ENCODE measurements around the gene RUNX2. TPM values are rescaled to one million over a fixed set of nuclear protein-coding genes. Genes with fewer than 3 reads are reported as not detected.
A peak's percentile ranks its signal among the peaks of the same experiment; 100 is the strongest.

RUNX2 gene
- total and polyA plus RNA-seq, 2 experiments from 2014 or later, result 4.4 to 5.2 TPM

- in situ Hi-C loops (cut with MboI), result no loop called here
- Histone ChIP-seq H3K27me3 (replicated peaks; ENCODE audit: insufficient read depth) (no peaks in the 10 kb centered on the region), H3K27ac (peak overlapping the region; percentile 56), H3K4me1 (ENCODE audit: insufficient read depth) (peaks cover 19% of the 10 kb centered on the region), H3K9me2 (ENCODE audit: insufficient read depth) (no peaks in the 10 kb centered on the region), H3K9me3 (ENCODE audit: low read depth) (no peaks in the 10 kb centered on the region), H3K4me2 (ENCODE audit: unreplicated experiment) (peak overlapping the region; percentile 46), H3K36me3 (ENCODE audit: low read depth) (no peaks in the 10 kb centered on the region), H4K20me1 (ENCODE audit: insufficient read depth) (no peaks in the 10 kb centered on the region), H2AFZ (peak overlapping the region; percentile 70), H3K4me3 (peak overlapping the region; percentile 36; the same call in 1 of the 2 replicates), H3F3A (ENCODE audit: insufficient read depth) (peaks cover 16% of the 10 kb centered on the region; the same call in 1 of the 2 replicates), H3K9ac (peak overlapping the region; percentile 49), H3K79me2 (ENCODE audit: insufficient read depth) (no peaks in the 10 kb centered on the region)
- TF ChIP-seq EZH2 (IDR thresholded peaks at IDR 0.05; ENCODE audit: insufficient read depth, poor library complexity, severe bottlenecking), result no peak
- TF ChIP-seq EZH2phosphoT487 (IDR thresholded peaks at IDR 0.05; ENCODE audit: insufficient read depth, low read depth), result no peak
- no peak for DNase-seq
These were observed 393 bp downstream of the RUNX2 start for GRCh38 chr6:45328523-45328922.

- Histone ChIP-seq H3F3A (ENCODE audit: insufficient read depth) (no peaks in the 10 kb centered on the region), H3K4me2 (ENCODE audit: unreplicated experiment) (no peak overlapping the region), H3K36me3 (ENCODE audit: low read depth) (no peaks in the 10 kb centered on the region), H3K9me3 (ENCODE audit: low read depth) (no peaks in the 10 kb centered on the region), H3K4me3 (no peak overlapping the region), H3K27ac (no peak overlapping the region), H3K79me2 (ENCODE audit: insufficient read depth) (no peaks in the 10 kb centered on the region), H3K4me1 (ENCODE audit: insufficient read depth) (no peaks in the 10 kb centered on the region; the same call in 1 of the 2 replicates), H4K20me1 (ENCODE audit: insufficient read depth) (no peaks in the 10 kb centered on the region), H2AFZ (no peak overlapping the region), H3K9me2 (ENCODE audit: insufficient read depth) (no peaks in the 10 kb centered on the region), H3K9ac (no peak overlapping the region), H3K27me3 (replicated peaks; ENCODE audit: insufficient read depth) (no peaks in the 10 kb centered on the region)
- no peak for TF ChIP-seq EZH2 (IDR thresholded peaks at IDR 0.05; ENCODE audit: insufficient read depth, poor library complexity, severe bottlenecking)
- no peak for TF ChIP-seq EZH2phosphoT487 (IDR thresholded peaks at IDR 0.05; ENCODE audit: insufficient read depth, low read depth)
- in situ Hi-C loops (cut with MboI), result no loop called here
- DNase-seq, result no peak
- WGBS, 2 experiments (ENCODE audit: low coverage in 1 of 2, low lambda C conversion rate in 2 of 2, missing lambda C conversion rate in 2 of 2), result 71 to 80% methylated on average over 2 of the region's 2 CpGs
These were observed 16.8 kb downstream of the RUNX2 start for GRCh38 chr6:45344900-45345299.

- Histone ChIP-seq H2AFZ (no peak overlapping the region), H3K9me3 (ENCODE audit: low read depth) (no peaks in the 10 kb centered on the region), H3F3A (ENCODE audit: insufficient read depth) (no peaks in the 10 kb centered on the region), H3K4me2 (ENCODE audit: unreplicated experiment) (no peak overlapping the region), H4K20me1 (ENCODE audit: insufficient read depth) (no peaks in the 10 kb centered on the region), H3K27ac (no peak overlapping the region), H3K79me2 (ENCODE audit: insufficient read depth) (no peaks in the 10 kb centered on the region), H3K9me2 (ENCODE audit: insufficient read depth) (no peaks in the 10 kb centered on the region), H3K4me1 (ENCODE audit: insufficient read depth) (peaks cover 7% of the 10 kb centered on the region), H3K4me3 (no peak overlapping the region), H3K9ac (no peak overlapping the region), H3K36me3 (ENCODE audit: low read depth) (no peaks in the 10 kb centered on the region), H3K27me3 (replicated peaks; ENCODE audit: insufficient read depth) (no peaks in the 10 kb centered on the region)
- in situ Hi-C loops (cut with MboI), result no loop called here
- DNase-seq, result no peak
- no peak for TF ChIP-seq EZH2 (IDR thresholded peaks at IDR 0.05; ENCODE audit: insufficient read depth, poor library complexity, severe bottlenecking)
- no peak for TF ChIP-seq EZH2phosphoT487 (IDR thresholded peaks at IDR 0.05; ENCODE audit: insufficient read depth, low read depth)
These were observed 22.1 kb downstream of the RUNX2 start for GRCh38 chr6:45350186-45350710.

GRCh38 chr6:45351076-45351475 lies 22.9 kb downstream of the RUNX2 start:
- no peak for DNase-seq
- no peak overlapping the region for H3K27ac ChIP-seq
- 95% methylated on average over 3 of the region's 3 CpGs for WGBS, 2 experiments (ENCODE audit: low coverage in 1 of 2, low lambda C conversion rate in 2 of 2, missing lambda C conversion rate in 2 of 2)
- no peak for TF ChIP-seq EZH2phosphoT487 (IDR thresholded peaks at IDR 0.05; ENCODE audit: insufficient read depth, low read depth)
- H3K36me3 ChIP-seq (ENCODE audit: low read depth), result no peaks in the 10 kb centered on the region
- no peak overlapping the region for H3K9ac ChIP-seq
- no peaks in the 10 kb centered on the region for H3K79me2 ChIP-seq (ENCODE audit: insufficient read depth)
- no peaks in the 10 kb centered on the region for H4K20me1 ChIP-seq (ENCODE audit: insufficient read depth)
- H2AFZ ChIP-seq, result no peak overlapping the region
- no peak overlapping the region for H3K4me3 ChIP-seq
- in situ Hi-C loops (cut with MboI), result no loop called here
- no peak overlapping the region for H3K4me2 ChIP-seq (ENCODE audit: unreplicated experiment)
- H3F3A ChIP-seq (ENCODE audit: insufficient read depth), result no peaks in the 10 kb centered on the region
- H3K9me2 ChIP-seq (ENCODE audit: insufficient read depth), result no peaks in the 10 kb centered on the region
- peaks cover 7% of the 10 kb centered on the region for H3K4me1 ChIP-seq (ENCODE audit: insufficient read depth)
- no peaks in the 10 kb centered on the region for H3K27me3 ChIP-seq (replicated peaks; ENCODE audit: insufficient read depth)
- no peaks in the 10 kb centered on the region for H3K9me3 ChIP-seq (ENCODE audit: low read depth)

- in situ Hi-C loops (cut with MboI), result no loop called here
- Histone ChIP-seq H3K9ac (no peak overlapping the region), H3K4me3 (no peak overlapping the region), H3K4me1 (ENCODE audit: insufficient read depth) (peaks cover 7% of the 10 kb centered on the region), H3K27me3 (replicated peaks; ENCODE audit: insufficient read depth) (no peaks in the 10 kb centered on the region), H3K27ac (no peak overlapping the region), H3K9me2 (ENCODE audit: insufficient read depth) (no peaks in the 10 kb centered on the region), H4K20me1 (ENCODE audit: insufficient read depth) (no peaks in the 10 kb centered on the region), H3K9me3 (ENCODE audit: low read depth) (no peaks in the 10 kb centered on the region), H3K79me2 (ENCODE audit: insufficient read depth) (no peaks in the 10 kb centered on the region), H3F3A (ENCODE audit: insufficient read depth) (no peaks in the 10 kb centered on the region), H2AFZ (no peak overlapping the region), H3K36me3 (ENCODE audit: low read depth) (no peaks in the 10 kb centered on the region), H3K4me2 (ENCODE audit: unreplicated experiment) (no peak overlapping the region)
- 91 to 94% methylated on average over 1 of the region's 1 CpG for WGBS, 2 experiments (ENCODE audit: low coverage in 1 of 2, low lambda C conversion rate in 2 of 2, missing lambda C conversion rate in 2 of 2)
- TF ChIP-seq EZH2phosphoT487 (IDR thresholded peaks at IDR 0.05; ENCODE audit: insufficient read depth, low read depth), result no peak
- no peak for TF ChIP-seq EZH2 (IDR thresholded peaks at IDR 0.05; ENCODE audit: insufficient read depth, poor library complexity, severe bottlenecking)
- DNase-seq, result no peak
These were observed 23.5 kb downstream of the RUNX2 start for GRCh38 chr6:45351667-45352066.
